Measurements from ENCODE around the gene APOBEC3G. TPM values are rescaled to one million over a fixed set of nuclear protein-coding genes. Genes with fewer than 3 reads are reported as not detected.

The APOBEC3G gene
- total and polyA plus RNA-seq, 2 of the 4 experiments (the other 2 are of a cell fraction), result 5.3 to 7.0 TPM

DNA sequence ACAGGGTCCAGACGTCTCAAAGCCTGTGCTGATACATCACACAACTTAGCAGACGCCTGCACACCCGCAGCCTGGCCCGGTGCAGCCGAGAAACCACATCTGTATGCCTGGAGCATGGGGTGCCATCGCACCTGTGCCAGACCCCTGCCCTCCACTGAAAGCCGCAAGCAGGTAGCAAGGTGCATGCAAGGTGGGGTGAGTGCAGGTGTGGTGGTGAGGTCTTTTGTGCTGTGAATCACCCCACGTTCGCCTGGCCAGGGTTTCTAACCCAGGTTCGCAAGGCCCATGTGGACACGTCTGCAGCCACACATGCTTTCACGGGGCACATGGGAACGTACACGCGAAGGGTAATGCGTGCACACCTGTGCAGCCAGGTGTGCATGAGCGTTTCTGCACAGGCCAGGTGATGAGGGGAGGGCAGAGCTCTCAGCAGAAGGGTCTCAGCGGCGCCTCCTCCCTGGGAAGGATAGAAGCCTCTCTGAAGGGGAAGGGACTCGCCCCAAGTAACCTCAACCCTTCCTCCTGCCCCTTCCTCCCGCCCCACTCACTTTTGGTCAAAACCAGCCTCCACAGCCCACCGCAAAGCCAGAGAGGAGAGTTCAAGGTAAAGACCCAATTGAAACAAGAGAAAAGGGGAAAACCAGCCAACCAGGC lies 55.9 kb downstream of the APOBEC3G start:
- no peaks in the 10 kb centered on the region for H3K9me1 ChIP-seq (ENCODE audit: insufficient read depth, low read length)
- H2BK5ac ChIP-seq (ENCODE audit: low read depth, low read length, poor library complexity, severe bottlenecking), result no peak overlapping the region
- peaks cover 8% of the 10 kb centered on the region for H3K4me1 ChIP-seq (ENCODE audit: control insufficient read depth, insufficient read depth, low read length)
- H3K36me3 ChIP-seq (ENCODE audit: control insufficient read depth, insufficient read depth, low read length), result no peaks in the 10 kb centered on the region
- ChIA-PET CTCF (no interaction called here), POLR2A (ENCODE audit: unreplicated experiment) (no interaction called here)
- TF ChIP-seq MAFK (IDR thresholded peaks at IDR 0.05; ENCODE audit: low read depth, low read length) (no peak), MAZ (IDR thresholded peaks at IDR 0.05; ENCODE audit: borderline replicate concordance, low read depth, low read length) (no peak), FOS (IDR thresholded peaks at IDR 0.05; ENCODE audit: low read depth, low read length) (no peak), RAD21 (IDR thresholded peaks at IDR 0.05; ENCODE audit: low read length) (no peak), POLR2A (IDR thresholded peaks at IDR 0.05; ENCODE audit: low read depth, low read length) (no peak), SMC3 (IDR thresholded peaks at IDR 0.05; ENCODE audit: low read depth, low read length) (no peak), RFX5 (IDR thresholded peaks at IDR 0.05; ENCODE audit: low read depth, low read length) (no peak), BHLHE40 (IDR thresholded peaks at IDR 0.05; ENCODE audit: low read depth, low read length) (no peak), CHD1 (IDR thresholded peaks at IDR 0.05; ENCODE audit: low read depth, low read length) (no peak), CEBPB (IDR thresholded peaks at IDR 0.05; ENCODE audit: low read depth, low read length) (no peak), NFE2L2 (IDR thresholded peaks at IDR 0.05; ENCODE audit: low read depth, low read length) (no peak), MXI1 (IDR thresholded peaks at IDR 0.05; ENCODE audit: borderline replicate concordance, low read depth, low read length) (no peak), RCOR1 (IDR thresholded peaks at IDR 0.05; ENCODE audit: insufficient replicate concordance, low read length) (no peak)
- TF ChIP-seq, protein P1, sequence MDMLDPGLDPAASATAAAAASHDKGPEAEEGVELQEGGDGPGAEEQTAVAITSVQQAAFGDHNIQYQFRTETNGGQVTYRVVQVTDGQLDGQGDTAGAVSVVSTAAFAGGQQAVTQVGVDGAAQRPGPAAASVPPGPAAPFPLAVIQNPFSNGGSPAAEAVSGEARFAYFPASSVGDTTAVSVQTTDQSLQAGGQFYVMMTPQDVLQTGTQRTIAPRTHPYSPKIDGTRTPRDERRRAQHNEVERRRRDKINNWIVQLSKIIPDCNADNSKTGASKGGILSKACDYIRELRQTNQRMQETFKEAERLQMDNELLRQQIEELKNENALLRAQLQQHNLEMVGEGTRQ (IDR thresholded peaks at IDR 0.05; ENCODE audit: low read depth, low read length), result no peak
- TF ChIP-seq, protein P2, sequence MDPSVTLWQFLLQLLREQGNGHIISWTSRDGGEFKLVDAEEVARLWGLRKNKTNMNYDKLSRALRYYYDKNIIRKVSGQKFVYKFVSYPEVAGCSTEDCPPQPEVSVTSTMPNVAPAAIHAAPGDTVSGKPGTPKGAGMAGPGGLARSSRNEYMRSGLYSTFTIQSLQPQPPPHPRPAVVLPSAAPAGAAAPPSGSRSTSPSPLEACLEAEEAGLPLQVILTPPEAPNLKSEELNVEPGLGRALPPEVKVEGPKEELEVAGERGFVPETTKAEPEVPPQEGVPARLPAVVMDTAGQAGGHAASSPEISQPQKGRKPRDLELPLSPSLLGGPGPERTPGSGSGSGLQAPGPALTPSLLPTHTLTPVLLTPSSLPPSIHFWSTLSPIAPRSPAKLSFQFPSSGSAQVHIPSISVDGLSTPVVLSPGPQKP (IDR thresholded peaks at IDR 0.05; ENCODE audit: borderline replicate concordance, low read depth, low read length), result no peak
- TF ChIP-seq, protein P3, sequence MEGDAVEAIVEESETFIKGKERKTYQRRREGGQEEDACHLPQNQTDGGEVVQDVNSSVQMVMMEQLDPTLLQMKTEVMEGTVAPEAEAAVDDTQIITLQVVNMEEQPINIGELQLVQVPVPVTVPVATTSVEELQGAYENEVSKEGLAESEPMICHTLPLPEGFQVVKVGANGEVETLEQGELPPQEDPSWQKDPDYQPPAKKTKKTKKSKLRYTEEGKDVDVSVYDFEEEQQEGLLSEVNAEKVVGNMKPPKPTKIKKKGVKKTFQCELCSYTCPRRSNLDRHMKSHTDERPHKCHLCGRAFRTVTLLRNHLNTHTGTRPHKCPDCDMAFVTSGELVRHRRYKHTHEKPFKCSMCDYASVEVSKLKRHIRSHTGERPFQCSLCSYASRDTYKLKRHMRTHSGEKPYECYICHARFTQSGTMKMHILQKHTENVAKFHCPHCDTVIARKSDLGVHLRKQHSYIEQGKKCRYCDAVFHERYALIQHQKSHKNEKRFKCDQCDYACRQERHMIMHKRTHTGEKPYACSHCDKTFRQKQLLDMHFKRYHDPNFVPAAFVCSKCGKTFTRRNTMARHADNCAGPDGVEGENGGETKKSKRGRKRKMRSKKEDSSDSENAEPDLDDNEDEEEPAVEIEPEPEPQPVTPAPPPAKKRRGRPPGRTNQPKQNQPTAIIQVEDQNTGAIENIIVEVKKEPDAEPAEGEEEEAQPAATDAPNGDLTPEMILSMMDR (conservative IDR thresholded peaks at IDR 0.05; ENCODE audit: low read depth, low read length), result no peak
- dilution Hi-C loops (cut with HindIII; ENCODE audit: low sequenced_read_pairs, unreplicated experiment), result no loop called here
- H3K4ac ChIP-seq (ENCODE audit: low read depth, low read length), result no peak overlapping the region
- no peak overlapping the region for H2BK20ac ChIP-seq (ENCODE audit: low read depth, low read length)
- no peak overlapping the region for H4K5ac ChIP-seq (ENCODE audit: low read depth, low read length)
- H4K8ac ChIP-seq (ENCODE audit: low read depth in 2 of 2, low read length in 2 of 2), result no peak overlapping the region
- no peak overlapping the region for H2AFZ ChIP-seq (replicated peaks; ENCODE audit: low read length, poor library complexity)
- no peak overlapping the region for H3K4me3 ChIP-seq (ENCODE audit: insufficient read depth, low read depth, low read length)
- H3K14ac ChIP-seq (replicated peaks; ENCODE audit: low read depth, low read length), result no peak overlapping the region
- H3K23ac ChIP-seq (ENCODE audit: low read depth, low read length), result no peak overlapping the region
- no peak overlapping the region for H2AK5ac ChIP-seq (ENCODE audit: low read depth, low read length)
- no peak overlapping the region for H3K4me2 ChIP-seq (ENCODE audit: low read depth, low read length)
- BruUV-seq (replicated peaks), result no TSS peak
- 92% methylated on average over 4 of the region's 22 CpGs; no CpG with 5 or more reads in 1 of the 2 experiments for WGBS, 2 experiments (ENCODE audit: extremely low coverage in 2 of 2, insufficient read length in 1 of 2)
- no peak overlapping the region for H3K27ac ChIP-seq (ENCODE audit: insufficient read depth, low read length)
- no peaks in the 10 kb centered on the region for H3K9me3 ChIP-seq (ENCODE audit: control insufficient read depth, insufficient read depth, low read length)
- H4K20me1 ChIP-seq (ENCODE audit: insufficient read depth, low read length), result no peaks in the 10 kb centered on the region
- H3K27me3 ChIP-seq (ENCODE audit: control insufficient read depth, insufficient read depth, low read length), result no peaks in the 10 kb centered on the region
- no peak overlapping the region for H2BK15ac ChIP-seq (ENCODE audit: low read depth, low read length)
- H3K56ac ChIP-seq (ENCODE audit: extremely low read depth, insufficient read depth, low read length), result no peak overlapping the region
- no peak overlapping the region for H3K9ac ChIP-seq (ENCODE audit: low read depth, low read length)
- no peak overlapping the region for H4K91ac ChIP-seq (ENCODE audit: insufficient read depth, low read depth, low read length)
- no peak overlapping the region for H2AK9ac ChIP-seq (replicated peaks; ENCODE audit: low read depth, low read length, poor library complexity)
- DNase-seq (no peak), ATAC-seq (ENCODE audit: low read depth) (no peak)
- H3K18ac ChIP-seq (ENCODE audit: low read depth, low read length), result no peak overlapping the region
- in situ Hi-C loops (cut with MboI; ENCODE audit: low sequenced_read_pairs), result no loop called here
- intact Hi-C loops (cut with micrococcal nuclease), result no loop called here
- H2BK120ac ChIP-seq (ENCODE audit: low read depth, low read length), result no peak overlapping the region
- no peaks in the 10 kb centered on the region for H3K79me1 ChIP-seq (ENCODE audit: low read depth in 1 of 2, low read length in 2 of 2)
